LoVo (cell line): ENCODE results near the gene KCNMA1.

Source experiments
- DNase-seq: peaks from one replicate; pipeline ENCODE4 v3.0.0-alpha.2; 2016; ENCODE audit warnings: low spot score

Gene KCNMA1

GRCh38 chr10:77633376-77633775, 4.2 kb downstream of the KCNMA1 start:
- no peak for DNase-seq

GRCh38 chr10:77631241-77631640, 6.4 kb downstream of the KCNMA1 start:
- DNase-seq = no peak

- DNase-seq = no peak
Measured at GRCh38 chr10:77630507-77630848, 7.1 kb downstream of the KCNMA1 start.

- no peak for DNase-seq
Measured at GRCh38 chr10:77629775-77630506, 7.7 kb downstream of the KCNMA1 start.

DNA sequence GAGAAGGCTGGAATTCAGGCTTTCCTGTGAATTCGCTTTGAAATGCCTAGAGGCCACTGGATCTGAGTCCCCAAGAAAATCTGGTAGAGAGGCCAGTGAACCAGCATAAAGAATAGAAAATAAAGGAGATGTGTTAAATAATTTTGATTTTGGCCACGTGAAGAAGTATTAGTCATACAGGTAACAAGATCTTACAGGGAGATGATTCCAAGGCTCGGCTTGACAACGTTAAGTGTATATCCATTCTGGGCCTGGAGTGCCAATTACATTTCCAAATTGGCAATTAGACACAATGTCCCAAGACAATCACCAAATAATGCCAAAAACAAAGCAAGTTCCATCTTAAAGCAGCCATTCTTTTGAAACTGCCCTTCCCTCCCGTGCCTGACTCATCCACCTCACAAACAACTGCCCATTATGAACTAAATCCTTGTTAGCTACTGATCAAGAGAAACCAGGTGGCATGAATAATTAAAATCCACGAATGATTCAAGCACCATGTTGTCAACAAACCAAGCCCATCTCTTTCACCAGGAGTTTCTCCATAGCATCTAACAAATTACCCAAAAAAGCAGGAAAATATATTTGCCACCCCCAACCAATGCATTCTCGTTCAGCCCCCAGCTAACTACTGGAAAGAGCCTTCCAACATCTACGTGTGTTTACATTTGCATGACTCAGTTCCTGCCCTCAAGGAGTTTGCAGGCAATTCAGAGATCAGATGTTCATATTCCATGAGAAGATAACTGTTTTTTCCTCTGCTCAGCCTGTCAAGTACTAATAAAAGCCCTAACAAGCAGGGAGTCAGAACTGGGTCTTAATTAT, 8.5 kb downstream of the KCNMA1 start:
- no peak for DNase-seq

- no peak for DNase-seq
Measured at GRCh38 chr10:77626266-77626935, 11.2 kb downstream of the KCNMA1 start.

DNA sequence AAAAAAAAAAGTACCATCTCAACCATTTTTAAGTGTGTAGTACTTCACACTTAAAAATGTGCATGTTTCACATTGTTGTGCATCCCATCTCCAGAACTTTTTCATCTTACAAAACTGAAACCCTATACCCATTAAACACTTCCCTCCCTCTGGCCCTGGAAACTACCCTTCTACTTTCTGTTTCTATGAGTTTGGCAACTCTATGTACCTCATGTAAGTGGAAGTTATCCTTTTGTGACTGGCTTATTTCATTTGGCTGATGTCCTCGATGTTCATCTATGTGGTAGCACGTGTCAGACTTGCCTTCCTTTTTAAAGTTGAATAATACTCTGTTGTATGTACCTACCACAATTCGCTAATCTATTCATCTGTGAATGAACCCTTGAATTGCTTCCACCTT, 12.2 kb downstream of the KCNMA1 start:
- no peak for DNase-seq

DNA sequence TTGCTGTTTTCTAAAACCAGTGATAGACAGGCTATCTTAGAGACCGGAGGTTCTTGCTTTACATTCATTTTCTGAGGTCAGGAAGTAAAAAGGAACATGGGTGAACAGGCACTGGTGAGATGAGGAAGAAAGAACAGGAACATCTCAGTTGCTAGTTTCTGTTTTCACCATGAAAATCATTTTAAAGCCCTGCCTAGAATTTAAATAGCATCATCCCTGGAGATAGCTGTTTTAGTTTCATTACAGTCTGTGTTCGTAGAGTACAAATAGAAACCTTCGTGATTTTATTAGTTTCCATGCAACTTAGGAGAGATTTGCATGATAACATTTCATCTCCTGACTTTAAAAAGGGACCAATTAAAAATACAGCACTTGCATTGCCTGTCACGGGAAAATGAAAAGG, 14.7 kb downstream of the KCNMA1 start:
- no peak for DNase-seq

- no peak for DNase-seq
Measured at GRCh38 chr10:77620731-77621130, 16.9 kb downstream of the KCNMA1 start.

DNA sequence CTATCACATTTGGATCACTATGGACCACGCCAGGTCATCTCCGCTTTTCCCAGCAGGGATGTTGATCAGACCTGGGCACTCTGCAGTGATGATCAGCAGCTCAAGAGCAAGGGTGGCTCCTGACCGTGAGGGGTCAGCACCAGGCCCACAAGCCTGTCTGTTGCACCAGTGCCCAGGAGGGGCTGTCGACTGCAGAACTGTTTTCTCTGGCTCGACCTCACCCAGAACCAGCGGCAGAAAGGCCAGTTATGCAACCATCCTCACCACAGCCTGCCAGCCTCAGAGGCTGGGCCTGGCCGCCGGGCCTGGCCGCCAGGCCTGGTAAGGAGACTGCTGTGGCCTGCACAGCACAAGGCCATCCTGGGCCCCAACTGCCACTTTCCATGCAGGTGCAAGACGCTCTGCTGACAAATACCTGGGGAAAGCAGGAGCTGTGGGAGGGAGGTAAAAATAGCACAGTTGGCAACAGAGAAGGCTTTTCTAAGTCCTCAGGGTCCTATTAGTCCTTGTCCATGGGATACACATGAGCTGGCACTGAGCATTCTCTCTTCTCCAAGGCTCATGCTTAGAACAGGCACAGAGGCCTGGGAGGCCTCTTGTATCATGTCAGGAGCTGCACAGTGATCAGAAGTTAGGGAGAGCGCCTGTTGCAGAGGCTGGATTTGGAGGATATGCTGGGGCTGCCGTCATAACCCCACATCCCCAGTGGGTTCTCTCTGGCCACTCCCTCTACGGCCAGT, 17.5 kb downstream of the KCNMA1 start:
- no peak for DNase-seq

GRCh38 chr10:77618117-77618516, 19.5 kb downstream of the KCNMA1 start:
- DNase-seq = no peak

GRCh38 chr10:77616766-77617165, 20.8 kb downstream of the KCNMA1 start:
- no peak for DNase-seq

DNA sequence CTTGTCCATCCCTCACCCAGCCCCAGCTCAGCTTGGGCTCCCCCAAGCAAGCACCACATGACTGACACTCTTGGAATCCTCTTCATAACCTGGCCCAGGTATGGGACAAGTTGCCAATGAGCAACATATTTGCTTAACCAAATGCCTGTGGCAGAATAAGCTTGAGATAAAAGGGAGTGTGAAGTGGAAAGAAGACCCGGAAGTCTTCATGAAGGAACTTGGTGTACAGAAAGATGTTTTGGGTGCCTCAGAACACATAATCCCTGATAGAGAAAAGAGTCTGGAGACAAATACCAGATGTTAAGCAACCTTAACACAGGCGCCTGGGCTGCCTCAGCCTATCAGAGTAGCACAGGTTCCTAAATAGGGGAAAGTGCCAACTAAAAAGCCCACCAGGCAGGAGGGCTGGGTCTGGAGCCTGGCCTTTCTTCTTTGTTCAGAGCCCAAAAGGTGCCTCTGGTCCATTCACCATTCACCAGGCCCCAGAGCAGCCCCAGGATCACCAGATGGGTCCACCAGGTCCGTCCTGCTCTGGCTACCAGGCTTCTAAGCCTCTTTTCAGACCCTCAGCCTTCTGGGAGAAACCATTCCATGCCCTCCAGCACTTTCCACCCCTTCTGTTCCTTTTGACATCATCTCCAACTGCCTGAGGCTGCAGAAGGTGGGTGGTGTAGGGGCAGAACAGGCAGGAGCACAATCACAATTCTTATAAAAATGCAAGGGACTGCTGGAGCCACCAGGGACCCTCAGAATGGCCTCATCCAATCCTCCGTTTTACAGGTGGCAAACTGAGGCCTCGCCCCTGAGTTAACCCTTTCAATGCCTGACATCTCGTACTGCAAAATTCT, 22.6 kb downstream of the KCNMA1 start:
- DNase-seq = no peak

GRCh38 chr10:77613476-77614130, 24.0 kb downstream of the KCNMA1 start:
- DNase-seq = no peak

DNA sequence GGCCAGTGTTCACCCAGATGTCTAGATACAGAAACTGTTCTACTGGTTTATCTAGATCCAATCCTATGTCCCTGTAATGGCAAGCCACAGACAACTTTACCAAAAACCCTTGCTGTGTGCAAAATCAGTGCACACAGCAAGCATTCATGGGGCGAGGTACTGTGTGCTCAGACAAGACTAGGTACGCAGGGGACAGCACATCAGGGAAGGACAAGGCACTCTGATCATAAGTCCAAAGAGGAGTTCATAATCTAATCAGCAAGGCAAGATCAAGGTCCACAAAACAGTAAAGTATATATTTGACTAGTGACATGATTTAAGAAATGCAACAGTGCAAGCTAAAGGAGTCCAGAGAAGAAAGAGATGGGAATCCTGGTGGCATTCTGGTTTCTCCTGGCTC, 25.9 kb downstream of the KCNMA1 start:
- no peak for DNase-seq

DNA sequence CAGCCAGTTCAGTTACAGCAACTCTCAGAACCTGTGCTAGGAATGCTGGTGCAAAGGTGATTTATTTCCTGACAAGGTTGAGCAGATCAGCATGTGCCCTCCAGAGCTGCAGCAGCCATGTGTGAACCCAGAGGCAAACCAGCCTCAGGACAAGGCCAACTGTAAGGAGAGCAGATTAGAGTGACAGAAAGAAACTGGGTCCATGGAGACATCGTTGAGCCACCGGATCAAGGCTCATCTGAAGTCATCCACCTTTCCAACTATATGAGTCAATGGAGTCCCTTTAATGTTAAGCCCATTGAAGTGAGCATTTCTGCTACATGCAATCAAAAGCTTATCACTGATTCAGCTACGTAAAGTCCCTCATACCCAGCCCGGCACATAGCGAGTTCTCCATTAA, 26.4 kb downstream of the KCNMA1 start:
- no peak for DNase-seq

DNA sequence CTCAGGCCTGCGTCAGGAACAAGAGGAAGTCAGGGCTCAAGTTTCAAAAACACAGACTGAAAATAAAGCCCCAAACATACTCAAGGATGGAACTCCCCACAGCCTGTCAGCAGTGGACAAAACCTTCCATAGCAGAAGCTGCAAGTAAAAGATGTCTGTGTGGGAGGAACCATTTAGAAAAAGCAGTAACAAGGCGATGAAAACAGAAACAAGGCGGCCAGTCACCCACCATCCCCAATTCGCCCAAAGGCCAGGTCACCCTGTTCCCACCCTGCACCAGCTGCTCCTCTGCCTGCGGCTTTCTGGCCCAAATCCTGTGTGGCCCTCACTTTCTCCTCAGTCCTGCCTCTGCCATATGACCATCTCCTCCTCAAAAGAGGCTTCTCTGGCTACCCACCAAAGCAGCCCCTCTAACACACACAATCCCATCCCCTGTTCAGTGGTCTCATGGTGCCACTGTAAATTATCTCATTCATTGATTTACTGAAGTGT, 27.8 kb downstream of the KCNMA1 start:
- DNase-seq = no peak

DNA sequence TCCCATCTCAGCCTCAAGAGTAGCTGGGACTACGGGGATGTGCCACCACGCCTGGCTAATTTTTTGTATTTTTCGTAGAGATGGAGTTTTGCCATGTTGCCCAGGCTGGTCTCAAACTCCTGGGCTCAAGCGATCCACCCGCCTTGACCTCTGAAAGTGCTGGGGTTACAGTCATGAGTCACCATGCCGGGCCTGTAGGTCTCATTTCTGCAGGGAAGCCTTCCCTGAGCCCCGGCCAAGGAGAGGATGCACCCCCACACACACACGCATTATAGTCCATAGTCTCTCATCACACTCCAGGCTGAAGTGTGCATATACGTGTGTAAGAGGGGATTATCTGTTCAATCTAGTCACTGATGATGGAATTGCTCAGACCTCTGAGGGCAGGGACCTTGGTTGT, 29.3 kb downstream of the KCNMA1 start:
- no peak for DNase-seq

GRCh38 chr10:77606751-77607150, 30.9 kb downstream of the KCNMA1 start:
- DNase-seq = no peak

GRCh38 chr10:77605466-77605865, 32.1 kb downstream of the KCNMA1 start:
- DNase-seq = no peak

DNA sequence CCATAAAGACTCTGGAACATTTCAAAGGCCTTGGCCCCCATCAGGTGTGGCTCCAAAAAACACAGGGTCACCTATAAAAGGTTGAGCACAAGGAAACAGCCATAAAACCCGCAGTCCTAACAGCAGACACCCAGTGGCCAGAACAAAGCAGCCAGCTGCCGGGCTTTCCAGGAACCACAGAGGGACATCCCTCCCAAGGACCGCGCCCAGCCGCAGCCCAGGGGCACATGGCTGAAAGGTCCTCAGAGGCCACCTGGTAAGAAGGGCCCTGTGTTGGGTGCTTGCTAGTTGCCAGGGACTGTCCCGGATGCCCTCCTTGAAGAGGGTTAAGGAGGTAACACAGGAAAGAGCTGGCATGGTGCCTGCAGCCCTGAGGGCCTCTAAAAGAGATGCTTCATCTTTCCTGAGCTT, 32.7 kb downstream of the KCNMA1 start:
- DNase-seq = no peak
